Osteocyte (in vitro differentiated cells): ENCODE measurements around the gene NT5DC3. TPM values are rescaled to one million over a fixed set of nuclear protein-coding genes. Genes with fewer than 3 reads are reported as not detected.

Source experiments
- DNase-seq: peaks from one replicate; pipeline ENCODE4 v3.0.0; 2021; ENCODE audit warnings: mixed read lengths; ENCODE audit not compliant: unreplicated experiment; ENCODE audit errors: extremely low spot score
- H3K27ac Mint-ChIP-seq: one replicate; pipeline ENCODE4 v1.8.0; 2021; ENCODE audit warnings: mild to moderate bottlenecking, mixed read lengths; ENCODE audit not compliant: unreplicated experiment
- H3K27me3 Mint-ChIP-seq: one replicate; pipeline ENCODE4 v1.8.0; 2021; ENCODE audit warnings: mixed read lengths; ENCODE audit not compliant: unreplicated experiment
- H3K36me3 Mint-ChIP-seq: one replicate; pipeline ENCODE4 v1.8.0; 2021; ENCODE audit warnings: mixed read lengths; ENCODE audit not compliant: unreplicated experiment
- H3K4me1 Mint-ChIP-seq: one replicate; pipeline ENCODE4 v1.8.0; 2021; ENCODE audit warnings: mixed read lengths; ENCODE audit not compliant: unreplicated experiment
- H3K4me3 Mint-ChIP-seq: one replicate; pipeline ENCODE4 v1.8.0; 2021; ENCODE audit warnings: mild to moderate bottlenecking, moderate library complexity, mixed read lengths; ENCODE audit not compliant: unreplicated experiment
- H3K9me3 Mint-ChIP-seq: one replicate; pipeline ENCODE4 v1.8.0; 2021; ENCODE audit warnings: mixed read lengths; ENCODE audit not compliant: unreplicated experiment
- total RNA-seq: library from RNA; stranded (reverse); gene quantifications from 2 replicates; pipeline ENCODE4 v1.2.1, GENCODE V29; 2021
- TF ChIP-seq, protein P1 (sequence below): fragments of 200-600 bp; sonication (generic); IDR thresholded peaks from 2 replicates; pipeline ENCODE4 v1.5.0; 2021; ENCODE audit warnings: antibody characterized with exemption, mild to moderate bottlenecking, moderate library complexity

Gene NT5DC3
- total RNA-seq, 1 donor from 2014 or later: 12.5 TPM

DNA sequence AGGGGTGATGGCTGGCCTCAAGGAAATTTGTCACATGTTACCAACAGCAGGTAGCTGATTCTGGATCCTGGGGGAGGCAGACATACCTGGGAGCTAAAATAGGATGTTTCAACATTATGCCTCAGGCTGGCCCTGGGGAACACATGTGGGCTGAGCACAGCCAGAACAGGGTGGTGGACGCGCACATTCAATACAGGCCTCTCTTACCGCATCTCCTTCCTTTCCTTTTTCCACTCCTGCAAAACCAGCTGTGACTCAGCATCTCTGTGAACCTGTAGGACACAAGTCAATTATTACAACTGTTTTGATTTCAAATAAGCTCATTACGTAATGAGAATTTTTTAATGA is 61.0 kb downstream of the NT5DC3 start:
- Mint-ChIP-seq H3K4me1 (peaks cover 13% of the 10 kb centered on the region), H3K27me3 (no peaks in the 10 kb centered on the region), H3K36me3 (peaks cover 36% of the 10 kb centered on the region), H3K9me3 (no peaks in the 10 kb centered on the region), H3K4me3 (no peak overlapping the region), H3K27ac (no peak overlapping the region)
- TF ChIP-seq, protein P1, sequence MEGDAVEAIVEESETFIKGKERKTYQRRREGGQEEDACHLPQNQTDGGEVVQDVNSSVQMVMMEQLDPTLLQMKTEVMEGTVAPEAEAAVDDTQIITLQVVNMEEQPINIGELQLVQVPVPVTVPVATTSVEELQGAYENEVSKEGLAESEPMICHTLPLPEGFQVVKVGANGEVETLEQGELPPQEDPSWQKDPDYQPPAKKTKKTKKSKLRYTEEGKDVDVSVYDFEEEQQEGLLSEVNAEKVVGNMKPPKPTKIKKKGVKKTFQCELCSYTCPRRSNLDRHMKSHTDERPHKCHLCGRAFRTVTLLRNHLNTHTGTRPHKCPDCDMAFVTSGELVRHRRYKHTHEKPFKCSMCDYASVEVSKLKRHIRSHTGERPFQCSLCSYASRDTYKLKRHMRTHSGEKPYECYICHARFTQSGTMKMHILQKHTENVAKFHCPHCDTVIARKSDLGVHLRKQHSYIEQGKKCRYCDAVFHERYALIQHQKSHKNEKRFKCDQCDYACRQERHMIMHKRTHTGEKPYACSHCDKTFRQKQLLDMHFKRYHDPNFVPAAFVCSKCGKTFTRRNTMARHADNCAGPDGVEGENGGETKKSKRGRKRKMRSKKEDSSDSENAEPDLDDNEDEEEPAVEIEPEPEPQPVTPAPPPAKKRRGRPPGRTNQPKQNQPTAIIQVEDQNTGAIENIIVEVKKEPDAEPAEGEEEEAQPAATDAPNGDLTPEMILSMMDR: no peak
- no peak for DNase-seq

GRCh38 chr12:103779410-103780092 is 61.5 kb downstream of the NT5DC3 start:
- peaks cover 13% of the 10 kb centered on the region for H3K4me1 Mint-ChIP-seq
- H3K36me3 Mint-ChIP-seq: peaks cover 36% of the 10 kb centered on the region

GRCh38 chr12:103778781-103779180 is 62.3 kb downstream of the NT5DC3 start:
- Mint-ChIP-seq H3K27me3 (no peaks in the 10 kb centered on the region), H3K27ac (no peak overlapping the region), H3K4me3 (no peak overlapping the region), H3K4me1 (peaks cover 13% of the 10 kb centered on the region), H3K9me3 (no peaks in the 10 kb centered on the region), H3K36me3 (peaks cover 33% of the 10 kb centered on the region)
- TF ChIP-seq, protein P1: no peak
- DNase-seq: no peak

More at GRCh38 chr12:103779410-103780092, 61.5 kb downstream of the NT5DC3 start:
- Mint-ChIP-seq H3K27ac (no peak overlapping the region), H3K27me3 (no peaks in the 10 kb centered on the region), H3K9me3 (no peaks in the 10 kb centered on the region), H3K4me3 (no peak overlapping the region)
- DNase-seq: no peak
- TF ChIP-seq, protein P1: no peak

GRCh38 chr12:103774977-103775560 is 66.0 kb downstream of the NT5DC3 start:
- Mint-ChIP-seq H3K27ac (no peak overlapping the region), H3K4me3 (no peak overlapping the region)

More at GRCh38 chr12:103774977-103775560, 66.0 kb downstream of the NT5DC3 start:
- TF ChIP-seq, protein P1: no peak
- peaks cover 24% of the 10 kb centered on the region for H3K36me3 Mint-ChIP-seq
- H3K4me1 Mint-ChIP-seq: peaks cover 8% of the 10 kb centered on the region
- H3K27me3 Mint-ChIP-seq: no peaks in the 10 kb centered on the region
- no peak for DNase-seq
- H3K9me3 Mint-ChIP-seq: no peaks in the 10 kb centered on the region
